Astrocyte of the cerebellum (primary cell): Measurements from ENCODE around the gene GPSM3.

Source experiments
- DNase-seq: peaks from one replicate; pipeline ENCODE4 v3.0.0-alpha.2; 2011; ENCODE audit warnings: low read depth
- H3K4me3 ChIP-seq: 2 replicates; pipeline ENCODE4 v1.5.1; 2011; ENCODE audit warnings: mild to moderate bottlenecking, low read depth, low read length, moderate library complexity
- CTCF ChIP-seq: IDR thresholded peaks from 2 replicates; pipeline ENCODE4 v1.5.1; 2012; ENCODE audit warnings: low read length, low read depth, moderate library complexity, mild to moderate bottlenecking; ENCODE audit errors: missing control alignments
- in situ Hi-C: cut with HindIII; loops from 2 replicates; pipeline ENCODE4 v1.10.0; 2017; ENCODE audit warnings: low sequenced_read_pairs

The GPSM3 gene

DNA sequence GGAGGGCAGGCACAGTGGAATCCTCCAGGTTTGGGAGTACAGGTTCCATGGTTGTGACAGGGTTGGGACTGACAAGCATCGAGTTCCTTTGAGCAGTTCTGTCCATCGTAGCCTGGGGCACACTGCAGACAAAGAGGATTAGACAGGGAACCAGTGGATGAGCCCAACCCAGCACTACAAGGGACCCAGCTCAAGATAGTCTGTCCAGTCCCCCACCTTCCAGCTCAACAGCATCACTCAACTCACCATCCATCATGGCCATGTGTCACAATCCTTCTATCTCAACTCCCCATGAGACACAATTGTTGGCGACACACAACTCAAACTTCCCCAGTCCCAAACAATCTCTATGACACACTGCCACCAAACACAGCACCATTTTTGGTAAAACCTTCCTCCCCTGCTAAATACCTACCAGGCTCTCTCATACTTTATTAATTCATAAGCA lies 11.8 kb upstream of the GPSM3 start:
- no peak overlapping the region for H3K4me3 ChIP-seq
- TF ChIP-seq CTCF, result no peak
- no peak for DNase-seq
- in situ Hi-C loops, result no loop called here

GRCh38 chr6:32203426-32204267 lies 11.2 kb upstream of the GPSM3 start:
- in situ Hi-C loops, result no loop called here
- H3K4me3 ChIP-seq, result no peak overlapping the region

GRCh38 chr6:32202186-32202585 lies 9.7 kb upstream of the GPSM3 start:
- no peak overlapping the region for H3K4me3 ChIP-seq
- no peak for TF ChIP-seq CTCF
- no peak for DNase-seq
- in situ Hi-C loops, result no loop called here

More at GRCh38 chr6:32203426-32204267, 11.2 kb upstream of the GPSM3 start:
- TF ChIP-seq CTCF, result no peak
- DNase-seq, result no peak

DNA sequence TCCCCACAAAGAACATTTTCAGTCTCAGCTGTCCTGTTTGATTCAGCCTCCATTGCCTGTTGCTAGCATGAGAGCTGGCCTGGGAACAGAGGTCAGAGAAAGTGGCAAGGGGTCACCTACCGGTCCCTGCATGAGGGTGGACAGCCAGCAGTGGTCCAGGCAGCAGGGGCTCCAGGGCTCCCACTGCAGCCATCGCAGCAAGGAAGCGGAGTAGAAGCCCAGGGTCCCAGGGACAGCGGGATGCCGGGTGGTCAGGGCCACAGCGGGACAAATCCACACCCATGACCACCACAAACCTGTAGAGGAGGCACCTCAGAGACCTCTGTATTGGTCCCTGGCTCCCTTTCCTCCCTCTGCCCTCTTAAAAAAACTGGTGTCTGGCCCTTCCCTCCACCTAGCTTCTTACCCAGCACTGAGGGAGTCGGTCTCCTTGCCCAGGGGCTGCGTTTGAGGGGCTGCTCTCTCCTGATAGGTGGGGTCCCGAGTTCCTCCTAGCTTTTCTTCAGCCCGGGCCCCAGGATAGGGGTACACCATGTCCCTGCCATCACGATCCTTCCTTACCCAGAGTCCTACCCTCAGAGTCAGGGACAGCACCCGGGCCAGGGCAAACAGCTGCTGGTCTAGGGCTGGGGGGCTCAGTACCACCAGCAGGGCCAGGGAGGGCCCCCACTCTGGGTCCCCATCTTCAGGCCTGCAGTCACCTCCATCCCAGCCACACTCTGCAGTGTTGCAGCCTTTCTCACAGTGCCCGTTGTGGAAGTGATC lies 8.4 kb upstream of the GPSM3 start:
- H3K4me3 ChIP-seq, result no peak overlapping the region
- in situ Hi-C loops, result no loop called here
- no peak for DNase-seq
- TF ChIP-seq CTCF, result no peak

DNA sequence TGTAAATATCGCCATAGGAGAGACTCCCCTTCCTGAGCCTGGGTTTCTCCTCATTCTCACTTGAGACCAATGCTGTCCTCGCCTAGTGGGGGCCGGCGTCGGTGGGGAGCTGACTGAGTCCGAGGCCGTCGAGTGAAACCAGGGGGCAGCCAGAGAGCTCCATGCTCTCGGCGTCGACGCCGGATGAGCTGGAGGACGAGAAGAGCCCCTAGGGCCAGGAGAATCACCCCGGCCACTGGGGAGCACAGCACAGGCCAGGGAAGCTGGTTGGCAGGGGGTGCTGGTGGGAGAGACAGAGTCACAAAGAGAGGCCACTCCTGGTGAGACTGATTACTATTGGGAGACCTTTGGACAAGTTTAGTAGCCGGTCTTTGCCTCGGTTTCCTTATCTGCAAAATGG lies 6.4 kb upstream of the GPSM3 start:
- no peak for TF ChIP-seq CTCF
- no peak overlapping the region for H3K4me3 ChIP-seq
- in situ Hi-C loops, result no loop called here
- no peak for DNase-seq

GRCh38 chr6:32198345-32198696 lies 5.9 kb upstream of the GPSM3 start:
- no peak overlapping the region for H3K4me3 ChIP-seq
- in situ Hi-C loops, result no loop called here
- DNase-seq, result no peak
- no peak for TF ChIP-seq CTCF
